GM04503 (cell line): ENCODE results near the gene INAFM2.

Experiments
- DNase-seq: peaks from one replicate; pipeline ENCODE4 v3.0.0-alpha.2; 2012; ENCODE audit warnings: low read depth

Gene INAFM2

DNA sequence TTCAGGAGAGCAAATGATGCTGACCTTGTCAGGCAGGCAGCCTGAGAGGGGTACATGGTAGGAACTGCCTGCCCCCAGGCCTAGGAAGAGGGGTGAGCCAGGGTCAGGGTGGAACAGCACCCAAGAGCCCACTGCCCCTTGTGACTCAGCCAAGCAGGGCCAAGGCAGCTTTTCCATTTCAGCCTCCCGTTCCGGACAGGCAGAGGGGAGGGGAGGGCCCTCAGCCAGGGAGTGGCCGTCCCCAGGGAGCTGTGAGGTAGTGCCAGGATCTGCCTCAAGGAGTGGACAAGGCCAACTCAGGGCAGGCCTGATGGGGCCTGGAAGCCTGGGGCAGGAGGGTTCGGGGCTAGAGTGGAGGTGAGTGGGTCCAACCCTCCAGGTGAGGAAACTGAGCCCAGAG, 35.5 kb upstream of the INAFM2 start:
- DNase-seq: no peak

- DNase-seq: no peak
Measured at GRCh38 chr15:40289140-40289775, 34.2 kb upstream of the INAFM2 start.

- no peak for DNase-seq
Measured at GRCh38 chr15:40290545-40290917, 33.0 kb upstream of the INAFM2 start.

DNA sequence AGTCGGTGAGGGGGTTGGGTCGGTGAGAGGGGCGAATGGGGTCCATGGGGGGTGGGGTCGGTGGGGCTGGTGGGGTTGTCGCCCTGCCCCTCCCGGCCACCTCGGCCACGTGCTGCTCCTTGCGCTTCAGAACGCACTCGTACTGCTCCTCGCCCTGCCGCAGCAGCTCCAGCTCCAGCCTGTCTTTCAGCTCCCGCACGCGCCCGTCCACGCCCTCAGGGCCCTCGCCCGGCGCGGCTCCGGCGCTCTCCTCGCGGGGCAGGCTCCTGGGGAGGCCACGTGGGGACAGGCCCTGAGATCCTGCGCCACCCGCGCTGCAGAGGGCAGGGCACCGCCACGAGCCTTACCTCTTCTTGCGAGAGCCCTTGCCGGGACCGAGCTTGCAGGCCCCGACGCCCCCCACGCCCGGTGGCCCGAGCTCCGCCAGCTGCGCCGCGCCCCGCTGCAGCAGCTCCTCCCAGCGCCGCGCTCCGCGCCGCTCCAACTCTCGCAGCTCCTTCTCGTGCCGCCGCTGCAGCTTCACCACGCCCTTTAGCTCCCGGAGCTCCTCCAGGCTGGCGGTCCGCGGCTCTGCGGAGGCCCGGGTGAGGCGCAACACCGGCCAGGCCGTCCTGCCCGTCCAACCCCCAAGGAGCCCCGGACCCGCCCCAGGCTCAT, 32.4 kb upstream of the INAFM2 start:
- no peak for DNase-seq

- no peak for DNase-seq
Measured at GRCh38 chr15:40292246-40292645, 31.2 kb upstream of the INAFM2 start.

- no peak for DNase-seq
Measured at GRCh38 chr15:40293006-40293405, 30.5 kb upstream of the INAFM2 start.

GRCh38 chr15:40293905-40294895, 29.3 kb upstream of the INAFM2 start:
- DNase-seq: no peak

- DNase-seq: no peak
Measured at GRCh38 chr15:40295297-40295696, 28.2 kb upstream of the INAFM2 start.

- no peak for DNase-seq
Measured at GRCh38 chr15:40295877-40296560, 27.5 kb upstream of the INAFM2 start.

DNA sequence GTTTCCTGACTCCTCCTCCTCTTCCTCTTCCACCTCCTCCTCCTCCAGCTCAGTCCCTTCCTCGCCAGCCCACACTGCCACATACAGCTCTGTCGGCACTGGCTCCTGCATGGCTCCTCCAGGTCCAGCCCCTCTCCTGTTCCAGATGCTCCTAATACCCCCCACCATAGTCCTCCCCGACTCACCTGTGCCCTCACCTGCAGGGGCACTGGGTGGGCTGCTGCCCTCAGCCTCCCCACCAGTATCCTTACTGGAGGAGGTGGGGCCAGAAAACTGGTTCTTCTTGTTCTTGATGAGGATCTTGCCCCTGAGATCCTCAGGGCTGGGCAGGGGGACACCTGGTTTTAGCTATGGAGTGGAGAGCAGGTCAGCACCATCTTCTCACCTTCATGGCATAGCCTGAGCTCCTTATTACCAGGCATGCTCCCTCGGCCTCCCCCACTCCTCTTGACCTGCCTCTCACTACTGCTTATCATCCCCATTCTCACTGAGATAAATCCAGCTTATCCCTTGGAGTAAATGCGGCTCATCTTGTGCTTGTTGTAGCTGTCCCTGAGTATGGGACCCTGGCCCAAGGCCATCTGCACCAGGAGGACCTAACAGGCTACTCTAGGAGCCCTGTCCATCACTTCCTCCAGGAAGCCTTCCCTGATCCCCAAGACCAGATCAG, 26.8 kb upstream of the INAFM2 start:
- no peak for DNase-seq

DNA sequence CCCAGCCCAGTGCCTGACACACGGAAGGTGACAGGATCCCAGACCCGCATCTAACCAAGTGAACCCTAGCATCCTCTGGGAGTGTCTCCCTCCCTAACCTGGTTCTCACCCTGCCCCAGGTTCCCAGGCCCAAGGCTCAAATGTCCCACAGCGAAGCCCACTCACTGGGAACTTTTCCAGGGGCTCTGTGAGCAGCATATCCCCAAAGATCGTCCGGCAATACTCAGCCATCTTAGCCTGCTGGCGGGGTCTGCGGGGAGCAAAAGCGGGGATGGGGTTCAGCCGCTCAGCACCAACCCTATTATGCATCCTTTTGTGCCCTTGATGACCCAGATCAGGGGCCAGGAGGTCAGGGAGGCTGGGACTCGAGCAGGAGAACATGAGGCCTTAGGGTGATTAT, 26.1 kb upstream of the INAFM2 start:
- DNase-seq: no peak

- no peak for DNase-seq
Measured at GRCh38 chr15:40298216-40298935, 25.1 kb upstream of the INAFM2 start.

GRCh38 chr15:40300367-40300766, 23.1 kb upstream of the INAFM2 start:
- DNase-seq: no peak

- no peak for DNase-seq
Measured at GRCh38 chr15:40300771-40301170, 22.7 kb upstream of the INAFM2 start.

GRCh38 chr15:40301467-40302179, 21.9 kb upstream of the INAFM2 start:
- DNase-seq: no peak

- DNase-seq: no peak
Measured at GRCh38 chr15:40302288-40302886, 21.1 kb upstream of the INAFM2 start.

DNA sequence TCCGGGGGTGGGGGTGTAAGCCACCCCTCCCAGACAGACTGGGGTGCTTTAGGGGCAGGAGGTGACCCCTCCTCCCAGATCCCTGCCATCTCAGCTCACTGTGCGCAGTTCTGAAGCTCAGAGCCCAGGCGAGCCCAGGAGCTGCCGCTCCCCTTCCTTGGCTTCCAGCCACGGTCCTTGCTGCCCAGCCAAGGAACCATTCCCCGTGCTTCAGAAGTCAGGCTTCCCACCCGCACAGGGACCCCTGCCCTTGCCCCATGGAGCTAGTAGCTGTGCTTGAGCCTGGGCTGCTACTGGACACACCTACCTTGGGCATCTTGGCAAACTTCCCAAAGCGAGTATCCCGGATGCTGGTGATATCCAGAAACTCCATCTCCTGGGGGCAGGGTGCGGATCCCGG, 20.5 kb upstream of the INAFM2 start:
- DNase-seq: no peak

DNA sequence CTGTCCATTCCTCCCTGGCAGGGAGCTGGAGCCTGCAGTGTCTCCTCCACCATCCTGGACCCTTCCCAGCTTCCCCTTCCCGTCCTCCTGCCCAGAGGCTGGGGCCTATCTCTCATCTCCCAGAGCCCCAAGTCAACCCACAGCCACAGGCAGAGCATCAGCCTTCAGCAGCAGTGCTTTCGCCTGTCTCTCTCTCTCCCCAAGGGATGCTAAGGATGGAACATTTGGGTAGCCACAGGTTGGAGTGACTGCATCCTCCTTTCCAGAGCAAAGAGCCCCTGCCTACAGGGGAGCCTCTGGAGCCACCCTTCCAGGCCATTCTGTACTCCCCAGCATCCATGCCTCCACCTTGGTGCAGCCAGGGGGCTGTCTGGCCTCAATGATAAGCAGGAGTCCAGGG, 19.9 kb upstream of the INAFM2 start:
- no peak for DNase-seq

DNA sequence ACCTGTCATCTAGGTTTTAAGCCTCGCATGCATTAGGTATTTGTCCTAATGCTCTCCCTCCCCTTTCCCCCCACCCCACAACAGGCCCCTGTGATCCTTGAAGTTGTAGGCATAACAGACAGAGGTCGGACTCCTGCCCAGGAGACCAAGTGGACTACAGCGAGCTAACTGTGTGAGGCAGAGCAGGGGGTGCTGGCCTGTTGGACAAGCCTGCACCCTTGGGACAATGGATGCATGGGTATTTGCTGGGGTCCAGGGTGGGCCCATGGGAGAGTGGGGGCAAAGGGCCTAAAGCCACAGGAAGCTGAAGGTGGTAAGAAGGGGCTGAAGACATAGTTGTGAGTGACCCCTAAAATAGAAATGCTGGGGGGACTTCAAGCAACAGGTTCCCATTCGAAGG, 18.2 kb upstream of the INAFM2 start:
- DNase-seq: no peak

GRCh38 chr15:40306371-40306770, 17.1 kb upstream of the INAFM2 start:
- no peak for DNase-seq
